Fibroblast of skin of left quadriceps (primary cell): ENCODE data around the gene RPS21.

Experiments
- DNase-seq, 2 experiments: peaks; one replicate each; pipeline ENCODE4 v3.0.0-alpha.2; 2013; ENCODE audit warnings: low read depth in 2 of 2

RPS21 gene

GRCh38 chr20:62354031-62354808 lies 32.7 kb upstream of the RPS21 start:
- DNase-seq: no peak

DNA sequence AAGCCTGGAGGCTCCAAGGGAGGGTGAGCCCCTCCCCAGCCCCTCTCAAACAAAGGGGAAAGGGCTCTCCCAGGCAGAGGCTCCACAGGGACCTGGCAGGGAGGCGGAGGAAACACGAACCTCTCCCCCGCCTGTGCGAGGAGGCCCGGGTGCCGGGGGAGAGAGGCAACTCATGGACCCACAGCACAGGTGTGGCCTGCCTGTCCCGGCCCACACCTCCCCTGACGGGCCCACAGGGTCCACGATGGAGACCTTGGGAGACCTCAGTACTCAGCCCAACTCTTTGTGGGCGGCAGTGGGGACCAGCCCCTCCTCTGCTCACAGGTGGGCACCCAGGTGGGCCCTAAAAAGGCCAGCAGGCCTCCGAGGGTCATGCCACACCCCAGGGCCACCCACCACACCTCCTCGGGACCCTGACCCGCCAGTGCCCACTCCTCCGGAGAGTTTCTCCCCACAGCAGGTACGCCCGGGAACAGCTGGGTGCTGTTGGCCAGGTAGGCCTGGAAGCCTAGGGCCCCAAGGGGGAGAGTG lies 32.0 kb upstream of the RPS21 start:
- DNase-seq: no peak

DNA sequence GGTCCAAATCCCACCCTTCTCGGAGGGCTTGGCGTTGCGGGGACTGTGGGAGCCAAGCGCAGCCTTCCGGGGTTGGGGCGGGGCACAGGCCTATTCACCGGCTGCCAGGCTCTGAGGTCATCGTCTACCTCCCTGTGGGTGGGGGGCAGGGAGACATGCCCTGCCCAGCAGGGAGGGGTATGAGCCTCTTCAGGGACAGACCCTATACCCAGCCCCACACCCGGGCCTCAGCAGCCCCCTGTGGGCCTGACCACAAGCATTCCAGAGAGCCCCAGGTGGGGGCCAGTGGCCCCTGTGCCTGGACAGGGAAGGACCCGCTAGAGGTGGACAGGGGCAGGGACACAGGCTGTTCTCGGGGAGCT lies 31.4 kb upstream of the RPS21 start:
- no peak for DNase-seq

GRCh38 chr20:62355878-62356588 lies 30.9 kb upstream of the RPS21 start:
- no peak for DNase-seq

GRCh38 chr20:62356589-62357186 lies 30.2 kb upstream of the RPS21 start:
- no peak for DNase-seq

DNA sequence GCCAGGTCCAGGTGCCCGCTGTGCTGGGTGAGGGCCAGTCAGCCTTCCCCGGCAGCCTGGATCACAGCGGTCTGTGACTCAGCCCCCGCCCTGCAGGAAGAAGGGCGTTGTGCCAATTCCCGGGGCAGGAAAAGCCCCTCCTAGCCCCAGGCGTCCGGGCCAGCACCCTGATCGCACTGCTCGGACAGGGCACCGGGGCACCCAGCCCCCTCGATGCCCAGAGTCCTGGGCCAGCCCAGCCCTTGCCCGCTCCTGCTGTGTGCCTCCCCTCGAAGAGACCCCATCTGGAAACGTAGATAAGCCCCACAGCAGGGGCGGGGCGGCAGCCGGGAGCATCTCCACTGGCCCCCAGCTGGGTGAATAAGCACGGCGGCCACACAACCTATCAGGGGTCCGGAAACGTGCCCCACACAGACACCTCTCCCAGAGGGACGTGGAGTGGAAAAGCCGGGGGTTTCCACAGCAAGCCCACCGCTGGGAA lies 29.7 kb upstream of the RPS21 start:
- no peak for DNase-seq

- DNase-seq: no peak
Observed at GRCh38 chr20:62357681-62358080, 29.2 kb upstream of the RPS21 start.

DNA sequence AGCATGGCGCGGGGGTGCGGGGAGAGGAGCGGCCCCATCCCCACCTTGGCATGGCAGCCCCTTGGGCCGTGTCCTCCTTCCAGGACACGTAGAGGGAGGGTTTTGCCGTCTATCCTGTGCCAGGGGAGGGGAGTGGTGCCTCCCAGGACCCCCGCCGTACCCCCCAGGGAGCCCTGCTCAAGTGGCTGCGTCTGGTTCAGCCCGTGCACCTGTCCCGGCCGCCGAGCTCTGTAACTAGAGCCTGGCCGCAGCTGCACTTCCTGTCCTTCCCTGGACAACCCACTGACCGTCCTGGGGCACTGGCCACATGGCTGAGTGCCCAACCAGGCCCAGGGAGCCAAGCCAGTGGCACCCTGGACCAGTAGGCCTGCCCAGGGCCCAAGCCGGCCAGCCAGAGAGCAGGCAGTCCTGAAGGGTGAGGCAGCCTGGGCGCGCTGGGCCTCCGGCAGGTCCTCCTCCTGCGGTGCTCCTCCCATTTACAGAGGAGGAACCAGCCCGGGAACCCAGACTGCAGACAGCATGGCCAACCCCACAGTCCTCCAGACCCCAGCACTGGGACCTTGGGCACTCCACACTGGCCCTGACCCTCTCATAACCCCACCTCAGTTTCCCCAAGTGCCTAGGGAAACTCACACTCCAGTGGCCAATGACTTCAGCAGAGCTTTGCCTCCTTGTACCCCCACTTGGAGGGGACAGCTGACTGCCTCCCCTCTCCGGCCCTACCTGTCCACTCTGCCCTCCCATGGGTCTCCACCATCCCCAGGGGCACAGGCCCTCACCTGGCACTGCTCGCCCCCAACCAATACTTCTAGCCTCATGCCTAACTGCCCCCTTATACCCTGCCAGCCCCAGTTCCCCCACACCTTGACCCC lies 28.5 kb upstream of the RPS21 start:
- no peak for DNase-seq

GRCh38 chr20:62359043-62359490 lies 27.8 kb upstream of the RPS21 start:
- DNase-seq: no peak

GRCh38 chr20:62359491-62360121 lies 27.3 kb upstream of the RPS21 start:
- no peak for DNase-seq

DNA sequence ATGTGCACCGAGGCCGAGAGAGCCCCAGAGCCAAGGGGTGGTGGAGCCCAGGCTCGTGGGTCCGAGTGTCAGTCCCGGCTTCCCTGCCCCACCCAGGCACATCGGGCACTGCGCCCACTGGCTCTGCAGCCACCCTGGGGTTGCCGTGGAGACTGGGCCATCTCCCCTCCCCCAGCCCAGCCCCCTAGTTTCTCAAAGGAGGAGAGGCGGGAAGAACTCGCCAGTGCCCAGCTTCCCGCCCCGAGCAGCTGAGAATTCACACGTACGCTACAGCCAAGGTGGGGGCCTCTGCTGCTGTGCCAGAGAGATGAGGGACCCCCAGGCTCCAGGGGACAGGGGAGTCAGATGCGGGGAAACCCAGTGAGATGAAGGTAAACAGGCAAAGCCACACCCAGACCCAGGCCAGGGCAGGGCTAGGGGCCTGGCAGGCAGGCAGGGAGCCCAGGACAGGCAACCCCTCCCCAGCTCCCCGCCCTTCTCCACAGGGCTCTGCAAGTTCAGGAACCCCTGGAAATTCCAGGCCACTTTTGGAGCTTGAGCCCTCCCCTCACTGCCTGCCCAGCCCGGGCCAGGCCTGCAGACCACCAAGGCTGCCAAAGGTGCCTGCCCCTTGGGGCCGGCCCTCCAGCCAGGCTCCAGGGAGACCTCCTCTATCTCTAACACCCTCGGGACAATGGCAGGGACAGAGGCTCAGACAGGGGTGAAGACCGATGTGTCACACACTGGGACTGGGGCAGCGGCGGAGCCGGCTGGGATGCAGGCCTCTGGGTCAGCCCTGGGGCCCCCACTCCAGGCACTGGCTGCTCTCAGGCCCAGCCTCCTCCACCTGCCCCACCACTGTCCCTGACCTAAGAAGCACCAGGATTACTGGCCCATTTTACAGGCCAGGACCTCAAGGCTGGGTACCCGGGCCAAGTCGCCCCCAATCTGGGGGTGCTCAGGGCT lies 25.8 kb upstream of the RPS21 start:
- DNase-seq: no peak

DNA sequence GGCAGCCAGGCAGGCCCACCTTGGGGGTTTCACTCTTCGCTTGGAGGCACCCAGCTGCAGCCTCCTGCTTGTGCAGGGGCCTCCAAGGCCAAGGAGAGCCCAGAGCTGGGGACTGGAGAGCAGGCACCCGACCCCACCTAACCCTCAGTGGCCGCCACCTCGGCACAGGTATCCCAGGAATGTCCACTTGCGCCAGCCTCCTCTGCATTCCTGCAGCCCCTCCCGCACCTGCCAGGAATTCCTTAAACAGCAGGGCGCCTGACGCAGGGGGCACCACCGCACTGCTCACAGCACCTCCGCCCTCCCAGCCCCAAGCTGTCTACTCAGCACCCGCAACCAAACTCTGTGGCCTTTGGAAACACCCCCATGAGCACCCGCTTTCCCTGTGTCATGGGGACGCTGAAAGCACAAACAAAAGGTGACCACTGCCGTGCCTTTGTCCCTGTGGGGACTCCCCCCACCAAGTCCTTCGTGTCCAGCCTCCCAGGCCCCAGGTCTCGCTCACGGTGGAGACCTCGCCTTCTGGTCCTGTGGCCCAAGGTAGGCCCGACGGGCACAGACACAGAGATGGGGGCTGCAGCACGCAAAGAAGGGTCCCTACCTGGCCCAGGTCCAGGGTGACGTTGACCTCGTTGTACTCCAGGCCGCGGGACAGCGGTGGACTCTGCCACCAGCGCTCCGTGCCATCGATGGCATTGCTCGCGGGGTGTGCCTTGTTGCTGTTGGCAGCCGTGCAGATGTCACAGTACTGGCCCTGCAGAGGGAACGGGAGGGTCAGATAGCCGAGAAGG lies 24.9 kb upstream of the RPS21 start:
- DNase-seq: no peak

GRCh38 chr20:62362590-62362940 lies 24.3 kb upstream of the RPS21 start:
- no peak for DNase-seq

DNA sequence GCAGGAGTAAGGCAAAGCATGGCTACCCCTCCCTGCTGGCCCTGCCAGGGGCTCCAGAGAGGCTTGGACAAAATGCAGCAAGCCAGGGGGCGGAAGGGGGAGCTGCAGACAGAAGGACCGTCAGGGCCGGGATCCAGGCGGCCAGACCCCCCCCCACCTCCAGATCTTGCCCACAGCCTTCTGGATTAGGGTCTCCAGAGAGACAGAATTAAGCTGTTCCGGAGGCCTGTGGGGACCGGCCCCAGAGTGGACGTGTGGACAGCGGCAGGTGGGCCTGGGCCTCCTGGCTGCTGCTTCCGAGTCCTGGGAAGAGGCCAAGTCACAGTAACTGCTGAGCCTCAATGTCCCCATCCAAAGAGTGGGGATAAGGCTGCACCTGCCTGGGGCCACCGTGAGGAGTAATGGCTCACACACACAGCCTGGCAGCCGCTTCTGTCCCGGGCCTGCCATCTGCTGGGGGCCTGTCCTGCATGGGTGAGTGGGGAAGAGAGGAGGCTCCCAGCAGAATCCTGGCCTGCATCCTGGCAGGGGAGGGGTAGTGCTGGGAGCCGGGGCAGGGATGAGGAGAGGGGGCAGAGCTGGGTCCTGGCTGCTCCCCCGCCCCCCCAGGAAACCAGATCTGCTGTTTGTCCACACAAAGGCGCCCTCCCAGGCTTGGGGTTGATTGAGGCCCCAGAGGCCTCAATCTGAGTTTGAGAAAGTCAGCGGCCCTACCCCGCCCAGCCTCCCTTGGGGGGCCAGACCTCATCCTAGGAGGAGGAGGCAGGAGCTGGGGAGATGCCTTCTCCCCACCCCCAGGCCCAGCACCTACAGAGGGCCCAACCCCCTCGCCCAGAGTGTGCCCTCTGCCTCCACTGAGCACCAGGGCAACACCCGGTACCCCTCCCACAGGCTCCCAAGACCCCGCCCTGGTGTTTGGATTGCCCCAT lies 23.6 kb upstream of the RPS21 start:
- DNase-seq: no peak

GRCh38 chr20:62363920-62364851 lies 22.7 kb upstream of the RPS21 start:
- DNase-seq: no peak

DNA sequence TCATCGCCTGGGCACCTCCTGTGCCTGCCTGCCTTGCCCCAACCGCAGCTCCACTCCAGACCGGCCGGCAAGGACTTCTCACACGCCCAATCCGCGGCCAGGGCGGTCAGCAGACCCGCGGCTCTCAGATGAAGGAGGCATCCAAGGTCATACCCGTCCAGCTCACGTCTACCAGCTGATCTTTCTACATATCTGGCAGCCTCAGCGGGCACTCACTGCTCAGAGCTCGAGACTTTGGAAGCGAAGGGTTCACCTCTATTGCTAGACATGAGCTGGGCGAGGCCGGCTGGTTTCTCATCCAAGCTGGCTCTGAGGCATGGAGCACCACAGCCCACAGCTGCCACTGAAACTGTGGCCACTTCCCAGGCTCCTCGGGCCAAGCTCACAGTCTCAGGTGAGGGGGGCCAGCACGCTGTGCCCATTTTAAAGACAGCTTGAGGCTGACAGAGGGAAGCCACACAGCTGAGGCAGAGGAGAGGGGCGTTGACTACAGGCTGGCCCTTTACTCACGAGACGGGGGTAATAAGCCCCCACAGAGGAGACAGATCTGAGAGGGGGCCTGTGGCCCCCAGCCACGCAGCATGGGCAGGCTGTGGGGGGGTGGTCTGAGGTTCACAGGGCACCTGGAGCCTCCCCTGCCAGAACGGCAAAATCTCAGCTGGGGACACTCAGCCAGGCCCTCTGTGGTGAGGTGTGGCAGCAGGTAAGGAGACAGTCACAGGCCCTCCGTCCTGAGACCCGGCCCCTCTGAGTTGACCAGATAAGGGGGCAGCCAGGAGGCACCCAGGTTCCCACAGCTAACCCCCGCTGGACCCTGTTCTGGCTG lies 21.8 kb upstream of the RPS21 start:
- DNase-seq: no peak
